HG03025 (cell line): ENCODE measurements around the gene GABBR2.

Experiments
- ATAC-seq: cut with Tn5 transposase; IDR thresholded peaks from one replicate; pipeline ENCODE4 v1.9.1; 2021; ENCODE audit warnings: mild to moderate bottlenecking, moderate library complexity; ENCODE audit not compliant: unreplicated experiment, low FRiP score

The GABBR2 gene

GRCh38 chr9:98708933-98709911, at the start of gene GABBR2:
Gene GABBR2 (minus strand): TSS chr9:98708935. CDS start chr9:98708737, 198 bp downstream.
- no peak for ATAC-seq

GRCh38 chr9:98755006-98755618, 46.4 kb upstream of the GABBR2 start:
- ATAC-seq = no peak

GRCh38 chr9:98751210-98751609, 42.5 kb upstream of the GABBR2 start:
- ATAC-seq = no peak

- no peak for ATAC-seq
Observed at GRCh38 chr9:98750364-98751060, 41.8 kb upstream of the GABBR2 start.

- no peak for ATAC-seq
Observed at GRCh38 chr9:98747476-98747875, 38.7 kb upstream of the GABBR2 start.

GRCh38 chr9:98745470-98745869, 36.7 kb upstream of the GABBR2 start:
- ATAC-seq = no peak

GRCh38 chr9:98743818-98744611, 35.3 kb upstream of the GABBR2 start:
- no peak for ATAC-seq

- no peak for ATAC-seq
Observed at GRCh38 chr9:98743329-98743728, 34.6 kb upstream of the GABBR2 start.

- ATAC-seq = no peak
Observed at GRCh38 chr9:98742325-98743280, 33.9 kb upstream of the GABBR2 start.

- no peak for ATAC-seq
Observed at GRCh38 chr9:98740226-98740881, 31.6 kb upstream of the GABBR2 start.

- ATAC-seq = no peak
Observed at GRCh38 chr9:98738741-98739140, 30.0 kb upstream of the GABBR2 start.

- ATAC-seq = no peak
Observed at GRCh38 chr9:98736226-98736625, 27.5 kb upstream of the GABBR2 start.

GRCh38 chr9:98732801-98733200, 24.1 kb upstream of the GABBR2 start:
- no peak for ATAC-seq

GRCh38 chr9:98732091-98732490, 23.4 kb upstream of the GABBR2 start:
- ATAC-seq = no peak

- ATAC-seq = no peak
Observed at GRCh38 chr9:98730871-98731270, 22.1 kb upstream of the GABBR2 start.

- ATAC-seq = no peak
Observed at GRCh38 chr9:98728500-98728899, 19.8 kb upstream of the GABBR2 start.

- no peak for ATAC-seq
Observed at GRCh38 chr9:98727428-98727827, 18.7 kb upstream of the GABBR2 start.

GRCh38 chr9:98726735-98727134, 18.0 kb upstream of the GABBR2 start:
- ATAC-seq = no peak
